Smooth muscle cell (in vitro differentiated cells): Measurements from ENCODE around the gene SNX10. TPM values are rescaled to one million over a fixed set of nuclear protein-coding genes. Genes with fewer than 3 reads are reported as not detected.

Experiments
- DNase-seq: peaks from one replicate; lab custom pipeline; 2025; ENCODE audit not compliant: unreplicated experiment; lab: John Stamatoyannopoulos, UW
- H2AFZ ChIP-seq: fragments of 200-600 bp; sonication (generic); 2 replicates; pipeline ENCODE4 v1.6.0; 2016; ENCODE audit warnings: antibody characterized with exemption, low read depth, mild to moderate bottlenecking
- H3F3A ChIP-seq: fragments of 200-600 bp; sonication (generic); 2 replicates; pipeline ENCODE4 v1.6.0; 2017; ENCODE audit warnings: antibody characterized with exemption, low read depth
- H3K27ac ChIP-seq: fragments of 200-600 bp; sonication (generic); 2 replicates; pipeline ENCODE4 v1.5.1; 2016; ENCODE audit warnings: low read depth, mild to moderate bottlenecking
- H3K27me3 ChIP-seq: fragments of 200-600 bp; sonication (generic); 2 replicates; pipeline ENCODE4 v1.6.1; 2016; ENCODE audit warnings: low read depth, mild to moderate bottlenecking
- H3K36me3 ChIP-seq: fragments of 200-600 bp; sonication (generic); 2 replicates; pipeline ENCODE4 v1.5.1; 2016; ENCODE audit warnings: low read depth
- H3K4me1 ChIP-seq: fragments of 200-600 bp; sonication (generic); 2 replicates; pipeline ENCODE4 v1.5.1; 2016; ENCODE audit warnings: low read depth
- H3K4me2 ChIP-seq: fragments of 200-600 bp; sonication (generic); 2 replicates; pipeline ENCODE4 v1.6.0; 2016; ENCODE audit warnings: mild to moderate bottlenecking
- H3K4me3 ChIP-seq: fragments of 200-600 bp; sonication (generic); 2 replicates; pipeline ENCODE4 v1.5.1; 2016; ENCODE audit warnings: mild to moderate bottlenecking
- H3K79me2 ChIP-seq: fragments of 200-600 bp; sonication (generic); 2 replicates; pipeline ENCODE4 v1.6.0; 2016; ENCODE audit warnings: low read depth, mild to moderate bottlenecking
- H3K9ac ChIP-seq: fragments of 200-600 bp; sonication (generic); 2 replicates; pipeline ENCODE4 v1.6.0; 2016; ENCODE audit warnings: low read depth
- H3K9me3 ChIP-seq: fragments of 200-600 bp; sonication (generic); replicated peaks from 2 replicates; pipeline ENCODE4 v1.5.1; 2016; ENCODE audit warnings: low read depth
- H4K20me1 ChIP-seq: fragments of 200-600 bp; sonication (generic); 2 replicates; pipeline ENCODE4 v1.6.0; 2016; ENCODE audit warnings: low read depth
- WGBS: methylation state at CpG from one replicate; pipeline ENCODE4 v1.1.7; 2016; ENCODE audit warnings: low lambda C conversion rate; 5-methylcytosine and 5-hydroxymethylcytosine counted together
- polyA plus RNA-seq: library from polyadenylated mRNA; unstranded; fragments of >200 nt; fragmentation: Nextera tagmentation; extraction: Ambion mirVana; gene quantifications from 2 replicates; pipeline ENCODE4 v1.2.1, GENCODE V29; 2016
- total RNA-seq: library from RNA; depleted of rRNA; stranded (reverse); fragments of >200 nt; gene quantifications from 2 replicates; pipeline ENCODE4 v1.2.3, GENCODE V29; 2014
- TF ChIP-seq, protein P1 (sequence below): fragments of 200-600 bp; sonication (generic); IDR thresholded peaks from 2 replicates; pipeline ENCODE4 v1.5.1; 2017; ENCODE audit warnings: borderline replicate concordance, mild to moderate bottlenecking, antibody characterized with exemption; ENCODE audit not compliant: insufficient read depth, poor library complexity, severe bottlenecking

SNX10 gene
- total and polyA plus RNA-seq, 2 experiments from 2014 or later: 1.1 to 2.2 TPM

DNA sequence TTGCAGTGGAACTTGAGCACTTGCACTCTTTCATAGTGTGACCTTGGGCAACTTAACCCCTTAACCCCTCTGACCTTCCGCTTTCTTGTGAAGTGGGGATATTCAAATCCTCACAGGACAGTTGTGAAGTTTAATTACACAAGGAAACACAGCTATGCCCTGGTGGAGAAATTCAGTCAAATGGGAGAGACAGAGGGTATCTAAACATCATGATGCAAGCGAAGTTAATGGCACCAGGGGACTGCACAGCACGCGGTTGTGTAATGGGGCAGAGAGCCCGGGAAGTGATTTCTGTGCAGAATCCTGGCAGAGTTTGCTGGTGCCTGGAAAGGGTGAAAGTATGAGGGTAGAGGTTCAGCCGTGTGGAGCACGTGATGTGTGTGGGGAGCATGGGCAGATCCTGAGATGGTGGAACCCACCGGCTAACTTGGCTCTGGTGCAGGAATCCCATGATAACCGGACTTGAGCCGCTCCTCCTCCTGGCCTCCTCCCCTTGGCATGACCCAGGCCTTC is 51.7 kb downstream of the SNX10 start:
- TF ChIP-seq, protein P1, sequence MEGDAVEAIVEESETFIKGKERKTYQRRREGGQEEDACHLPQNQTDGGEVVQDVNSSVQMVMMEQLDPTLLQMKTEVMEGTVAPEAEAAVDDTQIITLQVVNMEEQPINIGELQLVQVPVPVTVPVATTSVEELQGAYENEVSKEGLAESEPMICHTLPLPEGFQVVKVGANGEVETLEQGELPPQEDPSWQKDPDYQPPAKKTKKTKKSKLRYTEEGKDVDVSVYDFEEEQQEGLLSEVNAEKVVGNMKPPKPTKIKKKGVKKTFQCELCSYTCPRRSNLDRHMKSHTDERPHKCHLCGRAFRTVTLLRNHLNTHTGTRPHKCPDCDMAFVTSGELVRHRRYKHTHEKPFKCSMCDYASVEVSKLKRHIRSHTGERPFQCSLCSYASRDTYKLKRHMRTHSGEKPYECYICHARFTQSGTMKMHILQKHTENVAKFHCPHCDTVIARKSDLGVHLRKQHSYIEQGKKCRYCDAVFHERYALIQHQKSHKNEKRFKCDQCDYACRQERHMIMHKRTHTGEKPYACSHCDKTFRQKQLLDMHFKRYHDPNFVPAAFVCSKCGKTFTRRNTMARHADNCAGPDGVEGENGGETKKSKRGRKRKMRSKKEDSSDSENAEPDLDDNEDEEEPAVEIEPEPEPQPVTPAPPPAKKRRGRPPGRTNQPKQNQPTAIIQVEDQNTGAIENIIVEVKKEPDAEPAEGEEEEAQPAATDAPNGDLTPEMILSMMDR: no peak
- Histone ChIP-seq H3K4me1 (no peaks in the 10 kb centered on the region), H3K27ac (no peak overlapping the region), H4K20me1 (no peaks in the 10 kb centered on the region), H3K36me3 (no peaks in the 10 kb centered on the region), H3K4me2 (no peak overlapping the region), H3K9ac (no peak overlapping the region), H3K9me3 (no peaks in the 10 kb centered on the region), H2AFZ (no peak overlapping the region), H3K4me3 (no peak overlapping the region), H3K79me2 (no peaks in the 10 kb centered on the region), H3K27me3 (no peaks in the 10 kb centered on the region), H3F3A (no peaks in the 10 kb centered on the region)
- no peak for DNase-seq
- 96% methylated on average over 10 of the region's 10 CpGs for WGBS

- Histone ChIP-seq H3K9ac (no peak overlapping the region), H3K27me3 (no peaks in the 10 kb centered on the region), H3K4me2 (no peak overlapping the region), H3K27ac (no peak overlapping the region), H3K36me3 (no peaks in the 10 kb centered on the region), H3K79me2 (no peaks in the 10 kb centered on the region), H3F3A (no peaks in the 10 kb centered on the region), H3K9me3 (no peaks in the 10 kb centered on the region), H3K4me3 (no peak overlapping the region), H4K20me1 (no peaks in the 10 kb centered on the region), H2AFZ (no peak overlapping the region), H3K4me1 (no peaks in the 10 kb centered on the region)
- WGBS: 89% methylated on average over 2 of the region's 2 CpGs
- TF ChIP-seq, protein P1: no peak
- no peak for DNase-seq
These were observed 52.2 kb downstream of the SNX10 start for GRCh38 chr7:26343837-26344236.

DNA sequence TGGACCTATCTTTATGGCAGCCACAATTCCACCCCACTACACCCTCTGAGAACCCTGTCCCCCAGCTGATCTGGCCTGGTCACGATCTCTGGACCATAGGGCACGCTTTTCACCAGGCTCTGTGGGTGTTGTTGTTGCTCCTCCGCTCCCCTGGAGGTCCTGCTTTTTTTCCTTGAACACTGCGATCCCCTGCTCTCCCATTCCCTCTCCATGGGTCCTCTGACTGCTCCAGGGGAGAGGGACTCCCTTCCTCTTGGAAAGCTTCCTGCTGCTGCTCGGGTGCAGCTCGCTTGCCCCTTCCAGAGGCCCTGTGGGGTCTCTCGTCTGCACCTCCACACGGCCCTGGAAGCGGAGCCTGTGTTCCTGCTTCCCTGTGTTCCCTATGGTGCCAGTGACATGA is 53.5 kb downstream of the SNX10 start:
- Histone ChIP-seq H4K20me1 (no peaks in the 10 kb centered on the region), H3K9me3 (no peaks in the 10 kb centered on the region), H2AFZ (no peak overlapping the region), H3K9ac (no peak overlapping the region), H3K79me2 (no peaks in the 10 kb centered on the region), H3F3A (no peaks in the 10 kb centered on the region), H3K4me3 (no peak overlapping the region), H3K4me1 (no peaks in the 10 kb centered on the region), H3K4me2 (no peak overlapping the region), H3K36me3 (no peaks in the 10 kb centered on the region), H3K27me3 (no peaks in the 10 kb centered on the region), H3K27ac (no peak overlapping the region)
- DNase-seq: no peak
- WGBS: 80% methylated on average over 9 of the region's 9 CpGs
- TF ChIP-seq, protein P1: no peak

- no peak for DNase-seq
- no peaks in the 10 kb centered on the region for H3F3A ChIP-seq
- TF ChIP-seq, protein P1: no peak
- H3K36me3 ChIP-seq: no peaks in the 10 kb centered on the region
- no peak overlapping the region for H3K9ac ChIP-seq
- no peaks in the 10 kb centered on the region for H3K4me1 ChIP-seq
- no peak overlapping the region for H2AFZ ChIP-seq
- 95% methylated on average over 9 of the region's 9 CpGs for WGBS
- H3K79me2 ChIP-seq: no peaks in the 10 kb centered on the region
- H3K4me3 ChIP-seq: no peak overlapping the region
- no peaks in the 10 kb centered on the region for H4K20me1 ChIP-seq
- no peaks in the 10 kb centered on the region for H3K9me3 ChIP-seq
- no peak overlapping the region for H3K4me2 ChIP-seq
- H3K27ac ChIP-seq: no peak overlapping the region
- H3K27me3 ChIP-seq: no peaks in the 10 kb centered on the region
These were observed 54.2 kb downstream of the SNX10 start for GRCh38 chr7:26345837-26346236.
